ENCODE measurements around the gene CACNA1G.
A peak's percentile ranks its signal among the peaks of the same experiment; 100 is the strongest.

CACNA1G gene

GRCh38 chr17:50668025-50668837 is 107.7 kb downstream of the CACNA1G start:
- H3K36me3 Mint-ChIP-seq (ENCODE audit: insufficient read depth): no peaks in the 10 kb centered on the region
- no peaks in the 10 kb centered on the region for H3K9me3 Mint-ChIP-seq
- H3K4me3 Mint-ChIP-seq: no peak overlapping the region
- H3K27ac Mint-ChIP-seq (ENCODE audit: low read depth): no peak overlapping the region
- H3K27me3 Mint-ChIP-seq: no peaks in the 10 kb centered on the region
- DNase-seq (ENCODE audit: low spot score in 2 of 2) (no peak), ATAC-seq (replicated peaks; ENCODE audit: extremely low read depth, poor library complexity, severe bottlenecking) (no peak)
- no peaks in the 10 kb centered on the region for H3K4me1 Mint-ChIP-seq

GRCh38 chr17:50668838-50669581 is 108.5 kb downstream of the CACNA1G start:
- ATAC-seq (replicated peaks; ENCODE audit: extremely low read depth, poor library complexity, severe bottlenecking): no peak
- no peak overlapping the region for H3K27ac Mint-ChIP-seq (ENCODE audit: low read depth)
- H3K4me1 Mint-ChIP-seq: no peaks in the 10 kb centered on the region
- no peak overlapping the region for H3K4me3 Mint-ChIP-seq
- no peaks in the 10 kb centered on the region for H3K36me3 Mint-ChIP-seq (ENCODE audit: insufficient read depth)
- H3K9me3 Mint-ChIP-seq: no peaks in the 10 kb centered on the region
- H3K27me3 Mint-ChIP-seq: no peaks in the 10 kb centered on the region
- no peak for DNase-seq (ENCODE audit: low spot score in 2 of 2)

DNA sequence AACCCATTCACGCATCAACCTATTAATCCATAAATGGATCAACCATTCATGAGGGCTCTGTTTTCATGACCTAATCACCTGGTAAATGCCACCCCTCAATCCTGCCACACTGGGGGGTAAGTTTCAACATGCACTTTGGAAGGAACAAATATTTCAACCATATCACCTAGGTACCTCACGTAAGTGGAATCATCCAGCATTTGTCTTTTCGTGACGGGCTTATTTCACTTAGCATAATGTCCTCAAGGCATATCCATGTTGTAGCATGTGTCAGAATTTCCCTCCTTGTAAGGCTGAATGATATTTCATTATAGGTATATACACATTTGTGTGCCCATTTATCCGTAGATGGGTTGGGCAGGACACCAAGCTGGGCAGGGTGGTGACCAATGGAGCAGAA is 111.6 kb downstream of the CACNA1G start:
- peaks cover 4% of the 10 kb centered on the region for H3K27me3 Mint-ChIP-seq
- H3K36me3 Mint-ChIP-seq (ENCODE audit: insufficient read depth): no peaks in the 10 kb centered on the region
- peak overlapping the region; percentile 9 for H3K27ac Mint-ChIP-seq (ENCODE audit: low read depth)
- no peak for ATAC-seq (replicated peaks; ENCODE audit: extremely low read depth, poor library complexity, severe bottlenecking)
- no peak for DNase-seq (ENCODE audit: low spot score in 2 of 2)
- H3K4me1 Mint-ChIP-seq: no peaks in the 10 kb centered on the region
- H3K9me3 Mint-ChIP-seq: no peaks in the 10 kb centered on the region
- no peak overlapping the region for H3K4me3 Mint-ChIP-seq

GRCh38 chr17:50672831-50673551 is 112.5 kb downstream of the CACNA1G start:
- no peak for ATAC-seq (replicated peaks; ENCODE audit: extremely low read depth, poor library complexity, severe bottlenecking)
- Mint-ChIP-seq H3K4me1 (no peaks in the 10 kb centered on the region), H3K9me3 (no peaks in the 10 kb centered on the region), H3K4me3 (no peak overlapping the region), H3K27ac (ENCODE audit: low read depth) (no peak overlapping the region), H3K27me3 (peaks cover 13% of the 10 kb centered on the region), H3K36me3 (ENCODE audit: insufficient read depth) (peaks cover 2% of the 10 kb centered on the region)
- DNase-seq (ENCODE audit: low spot score in 2 of 2): no peak

GRCh38 chr17:50675190-50675589 is 114.7 kb downstream of the CACNA1G start:
- Mint-ChIP-seq H3K27ac (ENCODE audit: low read depth) (no peak overlapping the region), H3K4me3 (no peak overlapping the region), H3K9me3 (no peaks in the 10 kb centered on the region), H3K36me3 (ENCODE audit: insufficient read depth) (peaks cover 2% of the 10 kb centered on the region), H3K27me3 (peaks cover 30% of the 10 kb centered on the region), H3K4me1 (no peaks in the 10 kb centered on the region)
- no peak for ATAC-seq (replicated peaks; ENCODE audit: extremely low read depth, poor library complexity, severe bottlenecking)
- no peak for DNase-seq (ENCODE audit: low spot score in 2 of 2)

GRCh38 chr17:50675627-50676026 is 115.1 kb downstream of the CACNA1G start:
- Mint-ChIP-seq H3K27me3 (peaks cover 34% of the 10 kb centered on the region), H3K27ac (ENCODE audit: low read depth) (no peak overlapping the region), H3K4me1 (no peaks in the 10 kb centered on the region), H3K9me3 (no peaks in the 10 kb centered on the region), H3K36me3 (ENCODE audit: insufficient read depth) (peaks cover 2% of the 10 kb centered on the region), H3K4me3 (no peak overlapping the region)
- no peak for DNase-seq (ENCODE audit: low spot score in 2 of 2)
- no peak for ATAC-seq (replicated peaks; ENCODE audit: extremely low read depth, poor library complexity, severe bottlenecking)

- H3K27ac Mint-ChIP-seq (ENCODE audit: low read depth): no peak overlapping the region
- H3K4me1 Mint-ChIP-seq: peaks cover 4% of the 10 kb centered on the region
- no peaks in the 10 kb centered on the region for H3K9me3 Mint-ChIP-seq
- peaks cover 41% of the 10 kb centered on the region for H3K27me3 Mint-ChIP-seq
- no peak overlapping the region for H3K4me3 Mint-ChIP-seq
- ATAC-seq (replicated peaks; ENCODE audit: extremely low read depth, poor library complexity, severe bottlenecking): no peak
- no peak for DNase-seq (ENCODE audit: low spot score in 2 of 2)
- H3K36me3 Mint-ChIP-seq (ENCODE audit: insufficient read depth): peaks cover 2% of the 10 kb centered on the region
Measured at GRCh38 chr17:50676065-50676975, 115.8 kb downstream of the CACNA1G start.

All from central memory CD8-positive, alpha-beta T cell (primary cell).